A172 (cell line): ENCODE measurements around the gene LUM. TPM values are rescaled to one million over a fixed set of nuclear protein-coding genes. Genes with fewer than 3 reads are reported as not detected.

Experiments
- DNase-seq: peaks from one replicate; pipeline ENCODE4 v3.0.0-alpha.2; 2015; ENCODE audit warnings: low spot score
- total RNA-seq: library from RNA; depleted of rRNA; stranded (reverse); fragments of >200 nt; shearing (Covaris generic); gene quantifications from 2 replicates; pipeline ENCODE4 v1.2.3, GENCODE V29; 2014; rRNA removed

LUM gene
- total RNA-seq, 1 experiment from 2014 or later, result 0.22 TPM

GRCh38 chr12:91074154-91074709 lies 37.1 kb downstream of the LUM start:
- DNase-seq, result no peak

- DNase-seq, result no peak
Measured at GRCh38 chr12:91073426-91073825, 37.9 kb downstream of the LUM start.

GRCh38 chr12:91072931-91073330 lies 38.4 kb downstream of the LUM start:
- DNase-seq, result no peak

GRCh38 chr12:91070936-91071335 lies 40.4 kb downstream of the LUM start:
- no peak for DNase-seq

- DNase-seq, result no peak
Measured at GRCh38 chr12:91065396-91065795, 45.9 kb downstream of the LUM start.

- DNase-seq, result no peak
Measured at GRCh38 chr12:91064640-91065039, 46.7 kb downstream of the LUM start.

GRCh38 chr12:91061091-91061490 lies 50.2 kb downstream of the LUM start:
- no peak for DNase-seq

GRCh38 chr12:91059211-91059610 lies 52.1 kb downstream of the LUM start:
- DNase-seq, result no peak

GRCh38 chr12:91058786-91059185 lies 52.5 kb downstream of the LUM start:
- DNase-seq, result no peak

GRCh38 chr12:91057368-91058165 lies 53.7 kb downstream of the LUM start, which contains the start of gene KERA:
Gene KERA (minus strand): TSS chr12:91058024. CDS start chr12:91056281, 1,743 bp downstream.
- DNase-seq, result no peak

- DNase-seq, result no peak
Measured at GRCh38 chr12:91056488-91056887, 54.8 kb downstream of the LUM start.

GRCh38 chr12:91055976-91056375 lies 55.3 kb downstream of the LUM start:
- no peak for DNase-seq

GRCh38 chr12:91053951-91054715 lies 57.2 kb downstream of the LUM start:
- DNase-seq, result no peak

Other genes with a start within 250 kb of the LUM start
- not detected in 2 replicates for gene CCER1, start 156.3 kb downstream of the LUM start, total RNA-seq
- not detected in 2 replicates for gene EPYC, start 106.5 kb downstream of the LUM start, total RNA-seq
- gene KERA, start 53.5 kb downstream of the LUM start, total RNA-seq, result not detected in 2 replicates
- gene DCN, start 71.3 kb upstream of the LUM start, total RNA-seq, result 0.69 and 0.84 TPM in 2 replicates